ENCODE results near the gene NARS2.
"Not testable (repeated sequence)": the region's sequence is repeated elsewhere in the genome, so short reads cannot be mapped to it uniquely, and the experiment has no call there.

NARS2 gene, protein sequence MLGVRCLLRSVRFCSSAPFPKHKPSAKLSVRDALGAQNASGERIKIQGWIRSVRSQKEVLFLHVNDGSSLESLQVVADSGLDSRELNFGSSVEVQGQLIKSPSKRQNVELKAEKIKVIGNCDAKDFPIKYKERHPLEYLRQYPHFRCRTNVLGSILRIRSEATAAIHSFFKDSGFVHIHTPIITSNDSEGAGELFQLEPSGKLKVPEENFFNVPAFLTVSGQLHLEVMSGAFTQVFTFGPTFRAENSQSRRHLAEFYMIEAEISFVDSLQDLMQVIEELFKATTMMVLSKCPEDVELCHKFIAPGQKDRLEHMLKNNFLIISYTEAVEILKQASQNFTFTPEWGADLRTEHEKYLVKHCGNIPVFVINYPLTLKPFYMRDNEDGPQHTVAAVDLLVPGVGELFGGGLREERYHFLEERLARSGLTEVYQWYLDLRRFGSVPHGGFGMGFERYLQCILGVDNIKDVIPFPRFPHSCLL

DNA sequence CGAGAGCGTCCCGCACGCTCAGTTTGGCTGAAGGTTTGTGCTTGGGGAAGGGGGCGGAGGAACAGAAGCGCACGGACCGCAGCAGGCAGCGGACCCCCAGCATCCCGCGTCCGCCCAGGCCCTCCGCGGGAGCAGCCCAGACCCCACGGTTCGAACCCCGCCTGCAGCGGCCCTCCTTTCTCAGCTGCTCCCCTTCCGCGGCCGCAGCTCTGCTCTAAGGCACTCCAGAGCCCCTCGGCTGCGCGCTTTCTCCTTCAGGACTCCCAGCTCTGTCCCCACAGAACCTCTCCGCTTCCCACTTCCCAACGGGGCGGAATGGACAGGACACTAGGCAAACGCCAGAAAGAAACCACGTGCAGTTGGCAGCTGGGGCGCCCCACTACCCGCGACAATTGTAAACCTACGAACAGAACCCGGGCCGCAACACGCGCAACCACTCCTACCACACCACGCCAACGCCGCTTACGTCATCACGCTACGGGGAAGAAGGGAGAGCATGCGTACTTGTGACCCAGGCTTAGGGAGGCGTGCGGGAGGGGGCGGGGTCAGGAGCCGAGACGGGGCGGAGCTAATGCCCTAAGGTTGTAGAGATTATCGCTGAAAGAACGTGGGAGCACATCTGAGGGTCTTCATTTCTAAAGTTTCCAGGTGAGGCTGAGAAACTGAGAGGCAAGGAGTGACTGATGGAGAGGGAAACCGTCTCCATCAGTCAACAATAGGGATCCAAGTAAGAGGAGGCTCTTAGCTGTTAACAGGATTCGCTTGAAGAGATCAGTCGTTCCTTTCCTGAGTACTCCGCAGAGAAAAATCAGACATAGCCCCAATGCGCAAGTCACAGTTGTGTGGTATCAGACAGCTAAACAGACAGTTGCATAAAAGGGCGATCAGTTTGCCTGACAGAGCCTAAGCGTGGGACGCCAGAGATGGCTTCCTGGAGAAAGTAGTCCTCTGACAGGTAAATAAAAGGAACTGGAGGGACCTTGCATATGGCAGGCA lies at the start of gene NARS2:
TSS of gene NARS2 (minus strand) at position 479 of the 996 bp plus-strand sequence. CDS start at position 103, 376 bp downstream.
- DNase-seq (ENCODE audit: low read depth, low spot score) = peak; percentile 88

DNA sequence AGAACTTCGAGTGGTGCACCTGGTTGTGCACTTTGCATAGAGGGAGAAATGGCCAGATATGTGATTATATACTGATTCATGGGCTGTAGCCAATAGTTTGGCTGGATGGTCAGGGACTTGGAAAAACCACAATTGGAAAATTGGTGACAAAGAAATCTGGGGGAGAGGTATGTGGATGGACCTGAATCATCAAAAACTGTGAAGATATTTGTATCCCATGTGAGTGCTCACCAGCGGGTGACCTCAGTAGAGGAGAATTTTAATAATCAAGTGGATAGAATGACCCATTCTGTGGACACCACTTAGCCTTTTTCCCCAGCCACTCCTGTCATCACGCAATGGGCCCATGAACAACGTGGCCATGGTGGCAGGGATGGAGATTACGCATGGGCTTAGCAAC lies 48.0 kb upstream of the NARS2 start:
- DNase-seq (ENCODE audit: low read depth, low spot score) = no peak

GRCh38 chr11:78620159-78620558 lies 45.5 kb upstream of the NARS2 start:
- DNase-seq (ENCODE audit: low read depth, low spot score) = no peak

GRCh38 chr11:78615724-78616123 lies 41.1 kb upstream of the NARS2 start:
- no peak for DNase-seq (ENCODE audit: low read depth, low spot score)

GRCh38 chr11:78613378-78613813 lies 38.7 kb upstream of the NARS2 start:
- DNase-seq (ENCODE audit: low read depth, low spot score) = no peak

GRCh38 chr11:78612721-78613377 lies 38.2 kb upstream of the NARS2 start:
- no peak for DNase-seq (ENCODE audit: low read depth, low spot score)

- DNase-seq (ENCODE audit: low read depth, low spot score) = not testable (repeated sequence)
These were observed 34.7 kb upstream of the NARS2 start for GRCh38 chr11:78609321-78609720.

GRCh38 chr11:78607696-78608095 lies 33.0 kb upstream of the NARS2 start:
- DNase-seq (ENCODE audit: low read depth, low spot score) = no peak

DNA sequence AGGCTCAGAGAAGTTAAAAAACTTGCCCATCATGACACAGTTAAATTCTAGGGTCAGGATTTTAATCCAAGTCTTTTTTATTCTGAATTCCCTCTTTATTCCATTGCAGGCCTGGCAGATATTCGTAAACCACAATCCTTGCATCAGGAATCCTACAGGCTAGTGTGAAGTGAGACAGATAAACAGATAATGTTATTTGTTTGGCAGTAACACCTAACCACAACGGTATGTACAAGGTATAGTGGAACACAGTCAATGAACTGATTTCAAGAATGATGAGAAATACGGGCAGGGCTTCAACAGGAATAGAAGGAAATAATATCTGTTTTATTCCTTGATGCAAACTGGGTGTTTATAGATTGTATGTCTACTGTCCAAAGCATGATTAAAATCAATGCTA lies 32.0 kb upstream of the NARS2 start:
- DNase-seq (ENCODE audit: low read depth, low spot score) = no peak

DNA sequence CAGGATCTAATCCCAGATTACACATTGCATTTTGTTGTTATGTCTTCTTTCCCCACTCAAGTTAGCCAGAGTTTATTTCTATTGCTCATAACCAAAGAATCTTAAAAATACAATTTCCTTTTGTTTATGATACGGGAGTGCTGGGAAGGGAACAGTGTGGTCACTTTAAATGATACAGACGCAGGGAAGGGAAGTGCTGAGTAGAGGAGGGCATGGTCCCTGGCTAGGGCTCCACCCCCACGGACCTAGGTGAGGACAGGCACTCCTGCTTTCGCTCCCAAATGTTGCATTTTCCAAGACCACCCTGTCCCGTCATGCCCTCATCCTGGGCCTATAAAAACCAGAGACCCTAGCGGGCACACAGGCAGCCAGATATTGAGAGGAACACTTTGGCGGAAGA lies 30.6 kb upstream of the NARS2 start:
- no peak for DNase-seq (ENCODE audit: low read depth, low spot score)

DNA sequence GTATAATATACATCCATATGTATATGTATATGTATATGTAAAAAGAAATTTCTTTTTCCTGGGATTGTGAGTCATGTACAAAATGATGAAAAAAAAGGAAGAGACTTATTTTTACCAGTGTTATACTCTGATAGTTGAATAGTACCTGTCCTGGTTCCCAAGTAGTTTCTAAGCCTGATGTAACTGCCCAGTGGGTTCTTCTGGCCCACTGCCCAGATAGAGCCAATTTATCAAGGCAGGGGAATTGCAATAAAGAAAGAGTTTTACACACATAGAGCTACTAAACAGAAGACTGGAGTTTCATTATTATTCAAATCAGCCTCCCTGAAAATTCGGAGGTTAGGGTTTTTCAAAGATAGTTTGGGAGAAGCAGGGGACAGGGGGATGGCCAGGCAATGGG lies 29.1 kb upstream of the NARS2 start:
- DNase-seq (ENCODE audit: low read depth, low spot score) = no peak

- DNase-seq (ENCODE audit: low read depth, low spot score) = not testable (repeated sequence)
These were observed 28.1 kb upstream of the NARS2 start for GRCh38 chr11:78602771-78603170.

- DNase-seq (ENCODE audit: low read depth, low spot score) = not testable (repeated sequence)
These were observed 26.4 kb upstream of the NARS2 start for GRCh38 chr11:78601066-78601465.

GRCh38 chr11:78597579-78597978 lies 22.9 kb upstream of the NARS2 start:
- DNase-seq (ENCODE audit: low read depth, low spot score) = not testable (repeated sequence)

DNA sequence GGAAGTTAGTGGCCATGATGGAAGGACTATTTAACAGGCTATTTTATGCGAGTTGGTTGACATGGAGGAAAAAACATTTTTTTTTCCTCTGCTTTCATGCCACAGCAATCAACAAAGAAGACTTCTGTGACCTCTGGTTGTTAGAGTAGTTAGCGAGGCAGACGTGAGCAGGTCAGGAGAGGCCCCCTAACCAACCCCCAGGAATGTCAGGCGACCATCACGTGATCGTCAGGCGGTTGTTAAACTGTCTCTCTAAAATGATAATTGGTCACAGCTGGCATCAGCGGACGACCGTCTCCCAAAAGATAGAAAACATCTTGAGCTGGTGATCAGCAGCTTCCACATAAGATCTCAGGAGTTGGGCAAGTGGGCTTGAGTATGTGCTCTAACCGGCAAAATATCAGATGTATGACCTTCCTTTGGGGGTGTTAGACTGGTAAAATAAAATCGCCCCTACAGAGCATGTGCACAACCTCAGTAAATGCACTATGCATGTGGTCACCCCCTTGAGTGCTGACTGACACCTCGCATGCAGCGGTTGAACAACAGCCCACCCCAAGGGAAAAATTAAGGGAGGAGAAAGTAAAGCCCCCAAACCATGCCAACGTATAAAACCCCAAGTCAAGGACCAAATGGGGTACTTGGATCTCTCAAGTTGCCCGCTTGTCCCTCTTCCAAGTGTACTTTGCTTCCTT lies 20.9 kb upstream of the NARS2 start:
- no peak for DNase-seq (ENCODE audit: low read depth, low spot score)

GRCh38 chr11:78594814-78595213 lies 20.1 kb upstream of the NARS2 start:
- DNase-seq (ENCODE audit: low read depth, low spot score) = no peak

- DNase-seq (ENCODE audit: low read depth, low spot score) = no peak
These were observed 13.9 kb upstream of the NARS2 start for GRCh38 chr11:78588517-78588916.

DNA sequence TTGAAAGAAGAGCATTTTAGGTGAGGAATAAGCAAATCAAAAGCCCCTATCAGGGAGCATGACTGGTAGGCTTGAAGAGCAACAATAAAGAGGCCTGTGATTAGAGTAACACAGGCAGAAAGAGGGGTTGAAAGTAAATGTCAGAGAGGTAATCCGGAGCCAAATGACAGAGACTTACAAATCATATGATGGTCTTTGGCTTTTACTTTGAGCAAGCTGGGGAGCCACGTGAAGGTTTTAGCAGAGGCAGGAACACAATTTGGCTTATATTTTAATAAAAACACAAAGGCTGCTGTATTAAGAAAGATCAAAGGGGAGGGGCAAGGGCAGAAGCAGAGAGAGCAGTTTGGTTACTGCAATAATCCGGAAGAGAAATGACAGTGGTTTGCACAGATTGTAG lies 12.8 kb upstream of the NARS2 start:
- DNase-seq (ENCODE audit: low read depth, low spot score) = no peak

GRCh38 chr11:78586452-78587046 lies 11.9 kb upstream of the NARS2 start:
- DNase-seq (ENCODE audit: low read depth, low spot score) = no peak

DNA sequence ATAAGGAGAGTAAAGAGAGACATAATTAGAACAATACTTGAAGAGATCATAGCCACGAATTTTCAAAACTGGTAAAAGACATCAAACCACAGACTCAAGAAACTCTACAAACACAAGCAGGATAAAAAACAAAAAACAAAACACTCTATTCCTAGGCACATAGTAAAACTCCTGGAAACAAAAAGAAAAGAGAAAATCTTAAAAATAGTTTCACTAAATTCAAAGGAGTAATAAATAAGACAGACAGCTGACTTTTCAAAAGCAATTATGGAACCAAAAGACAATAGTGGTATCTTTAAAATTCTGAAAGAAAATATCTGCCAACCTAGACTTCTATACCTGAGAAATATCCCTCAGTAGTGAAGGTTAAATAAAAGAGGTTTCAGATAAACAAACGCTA lies 9.2 kb upstream of the NARS2 start:
- DNase-seq (ENCODE audit: low read depth, low spot score) = no peak

DNA sequence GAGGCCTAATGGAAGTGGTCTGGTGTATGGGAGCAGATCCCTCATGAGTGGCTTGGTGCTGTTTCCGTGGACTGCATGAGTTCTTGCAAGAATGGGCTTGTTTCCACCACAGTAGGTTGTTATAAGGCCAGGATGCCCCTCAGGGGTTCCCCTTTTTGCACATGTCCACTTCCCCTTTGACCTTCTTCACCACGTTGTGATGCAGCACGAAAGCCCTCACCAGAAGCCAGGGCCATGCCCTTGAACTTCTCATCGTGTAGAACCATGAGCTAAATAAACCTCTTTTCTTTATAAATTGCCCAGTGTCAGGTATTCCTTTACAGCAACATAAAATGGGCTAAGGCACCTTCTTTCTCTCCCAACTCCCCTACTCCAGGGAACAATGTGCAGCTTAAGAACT lies 2.8 kb upstream of the NARS2 start:
- DNase-seq (ENCODE audit: low read depth, low spot score) = no peak

All from brain pericyte (primary cell).